ENCODE results near the gene GTF3A. TPM values are rescaled to one million over a fixed set of nuclear protein-coding genes. Genes with fewer than 3 reads are reported as not detected.
A peak's percentile ranks its signal among the peaks of the same experiment; 100 is the strongest.

Gene GTF3A
- total RNA-seq, 1 donor from 2014 or later, result 119 TPM

- Mint-ChIP-seq H3K36me3 (ENCODE audit: low read depth) (peaks cover 53% of the 10 kb centered on the region), H3K27me3 (no peaks in the 10 kb centered on the region), H3K27ac (peak overlapping the region; percentile 77), H3K4me1 (peaks cover 65% of the 10 kb centered on the region), H3K4me3 (peak overlapping the region; percentile 74), H3K9me3 (no peaks in the 10 kb centered on the region)
- TF ChIP-seq, protein P1, sequence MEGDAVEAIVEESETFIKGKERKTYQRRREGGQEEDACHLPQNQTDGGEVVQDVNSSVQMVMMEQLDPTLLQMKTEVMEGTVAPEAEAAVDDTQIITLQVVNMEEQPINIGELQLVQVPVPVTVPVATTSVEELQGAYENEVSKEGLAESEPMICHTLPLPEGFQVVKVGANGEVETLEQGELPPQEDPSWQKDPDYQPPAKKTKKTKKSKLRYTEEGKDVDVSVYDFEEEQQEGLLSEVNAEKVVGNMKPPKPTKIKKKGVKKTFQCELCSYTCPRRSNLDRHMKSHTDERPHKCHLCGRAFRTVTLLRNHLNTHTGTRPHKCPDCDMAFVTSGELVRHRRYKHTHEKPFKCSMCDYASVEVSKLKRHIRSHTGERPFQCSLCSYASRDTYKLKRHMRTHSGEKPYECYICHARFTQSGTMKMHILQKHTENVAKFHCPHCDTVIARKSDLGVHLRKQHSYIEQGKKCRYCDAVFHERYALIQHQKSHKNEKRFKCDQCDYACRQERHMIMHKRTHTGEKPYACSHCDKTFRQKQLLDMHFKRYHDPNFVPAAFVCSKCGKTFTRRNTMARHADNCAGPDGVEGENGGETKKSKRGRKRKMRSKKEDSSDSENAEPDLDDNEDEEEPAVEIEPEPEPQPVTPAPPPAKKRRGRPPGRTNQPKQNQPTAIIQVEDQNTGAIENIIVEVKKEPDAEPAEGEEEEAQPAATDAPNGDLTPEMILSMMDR (IDR thresholded peaks at IDR 0.05), result no peak
- intact Hi-C loops (cut with micrococcal nuclease), result loop anchor here (1.0 kb wide), 1 partner anchor 16 kb away; no protein-coding TSS in a partner anchor
- DNase-seq (no peak), ATAC-seq (ENCODE audit: low read depth) (peak; percentile 12)
- ChIA-PET POLR2A (interaction anchor here (1.4 to 4.9 kb wide), 5 partner anchors 9 to 179 kb away, joined by 4 to 44 read pairs (median 6); partner anchors contain the start of genes GTF3A and LNX2), CTCF (interaction anchor here (4.5 kb wide), 1 partner anchor 15 kb away, joined by 28 read pairs; no protein-coding TSS in a partner anchor)
Observed at GRCh38 chr13:27442071-27442647, 17.7 kb downstream of the GTF3A start.

GRCh38 chr13:27442797-27443196, 18.4 kb downstream of the GTF3A start:
- ATAC-seq (ENCODE audit: low read depth), result no peak
- Mint-ChIP-seq H3K36me3 (ENCODE audit: low read depth) (peaks cover 47% of the 10 kb centered on the region), H3K27me3 (no peaks in the 10 kb centered on the region), H3K9me3 (no peaks in the 10 kb centered on the region), H3K4me1 (peaks cover 66% of the 10 kb centered on the region), H3K4me3 (peak overlapping the region; percentile 74), H3K27ac (peak overlapping the region; percentile 77)
- intact Hi-C loops (cut with micrococcal nuclease), result loop anchor here (1.0 kb wide), 1 partner anchor 16 kb away; no protein-coding TSS in a partner anchor
- ChIA-PET POLR2A (interaction anchor here (1.4 to 4.9 kb wide), 5 partner anchors 9 to 178 kb away, joined by 4 to 44 read pairs (median 6); partner anchors contain the start of genes GTF3A and LNX2), CTCF (interaction anchor here (4.5 kb wide), 1 partner anchor 16 kb away, joined by 28 read pairs; no protein-coding TSS in a partner anchor)
- no peak for DNase-seq
- TF ChIP-seq, protein P1 (IDR thresholded peaks at IDR 0.05), result no peak

- intact Hi-C loops (cut with micrococcal nuclease), result loop anchor here (5.0 kb wide), 1 partner anchor 315 kb away; no protein-coding TSS in a partner anchor
- Mint-ChIP-seq H3K4me1 (peaks cover 80% of the 10 kb centered on the region), H3K27me3 (no peaks in the 10 kb centered on the region), H3K9me3 (no peaks in the 10 kb centered on the region), H3K27ac (peak overlapping the region; percentile 89), H3K4me3 (peak overlapping the region; percentile 60), H3K36me3 (ENCODE audit: low read depth) (peaks cover 28% of the 10 kb centered on the region)
- no peak for DNase-seq
- POLR2A ChIA-PET, result interaction anchor here (0.6 to 6.5 kb wide), 13 partner anchors 8 to 1190 kb away, joined by 3 to 185 read pairs (median 5); partner anchors contain the start of genes GTF3A, LNX2 and PAN3
- CTCF ChIA-PET, result no interaction called here
- TF ChIP-seq, protein P1 (IDR thresholded peaks at IDR 0.05), result no peak
- peak; percentile 7 for ATAC-seq (ENCODE audit: low read depth)
Observed at GRCh38 chr13:27446986-27447583, 22.7 kb downstream of the GTF3A start.

GRCh38 chr13:27448308-27448707, 23.9 kb downstream of the GTF3A start:
- no peaks in the 10 kb centered on the region for H3K27me3 Mint-ChIP-seq
- H3K27ac Mint-ChIP-seq, result peak overlapping the region; percentile 98
- intact Hi-C loops (cut with micrococcal nuclease), result loop anchor here (5.0 kb wide), 1 partner anchor 316 kb away; no protein-coding TSS in a partner anchor
- TF ChIP-seq, protein P1 (IDR thresholded peaks at IDR 0.05), result no peak
- CTCF ChIA-PET, result interaction anchor here (1.9 kb wide), 1 partner anchor 22 kb away, joined by 9 read pairs; no protein-coding TSS in a partner anchor
- ATAC-seq (ENCODE audit: low read depth) (no peak), DNase-seq (no peak)
- H3K36me3 Mint-ChIP-seq (ENCODE audit: low read depth), result peaks cover 20% of the 10 kb centered on the region
- POLR2A ChIA-PET, result interaction anchor here (0.5 to 6.5 kb wide), 6 partner anchors 22 to 691 kb away, joined by 4 to 185 read pairs (median 16); partner anchors contain the start of genes GTF3A and LNX2
- H3K9me3 Mint-ChIP-seq, result no peaks in the 10 kb centered on the region
- peaks cover 70% of the 10 kb centered on the region for H3K4me1 Mint-ChIP-seq
- H3K4me3 Mint-ChIP-seq, result peak overlapping the region; percentile 5

Measured in activated B cell treated with CpG ODN at 0.5 μM for 24 hours (primary cell).